CD4-positive, alpha-beta T cell treated with Interleukin-21 for 1 hour (primary cell): ENCODE measurements around the gene ORMDL1.

Experiments
- DNase-seq: peaks from one replicate; pipeline ENCODE4 v3.0.0-alpha.2; 2020

ORMDL1 gene

DNA sequence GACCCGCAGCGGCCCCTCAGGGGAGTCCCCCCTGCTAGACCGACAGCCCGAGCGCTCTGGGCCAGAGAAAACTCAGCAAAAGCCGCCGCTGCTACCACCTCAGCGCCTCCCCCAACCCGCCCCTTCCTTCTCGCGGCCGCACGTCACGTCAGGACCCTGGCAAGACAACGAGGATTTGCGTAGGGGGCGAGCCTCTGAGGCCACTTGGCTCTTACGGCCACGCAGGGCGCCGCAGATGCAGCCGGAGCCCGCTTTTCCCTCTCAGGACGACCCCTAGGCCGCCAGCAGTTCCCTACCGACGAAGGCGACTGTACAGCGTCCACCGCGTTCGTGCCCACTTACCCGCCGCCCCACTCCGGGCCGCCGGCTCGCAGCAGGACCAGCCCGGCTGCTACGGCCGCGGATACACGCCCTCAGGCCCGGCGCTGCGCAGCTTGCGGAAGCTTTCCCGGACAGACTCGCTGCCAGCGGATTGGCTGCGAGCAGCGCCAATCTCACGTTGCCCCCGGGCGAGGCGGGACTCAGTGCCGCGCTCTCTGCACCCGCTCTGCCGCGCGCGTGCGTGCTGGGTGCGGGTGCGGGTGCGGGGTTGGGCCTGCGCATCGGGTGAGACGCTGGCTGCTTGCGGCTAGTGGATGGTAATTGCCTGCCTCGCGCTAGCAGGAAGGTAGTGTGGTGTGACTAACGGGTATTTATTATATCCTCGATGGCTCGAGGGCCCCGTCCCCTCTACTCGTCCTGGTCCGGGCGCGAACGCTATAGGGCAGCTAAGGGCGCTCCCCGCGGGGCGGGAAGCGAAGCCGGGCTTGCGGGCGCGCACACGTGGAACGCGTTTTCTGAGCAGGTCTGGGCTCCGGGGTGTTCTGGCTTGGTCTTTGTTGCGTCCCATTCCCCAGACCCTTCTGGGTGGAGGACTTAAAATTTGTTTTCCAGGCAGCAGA lies at the start of gene ORMDL1, which contains the start of gene PMS1:
Gene ORMDL1, minus strand, starts transcription at position 413 of the 941 bp plus-strand sequence. CDS start 1,744 bp downstream, outside the sequence.
Gene PMS1, plus strand, starts transcription at position 524 of the 941 bp plus-strand sequence. CDS start 7,360 bp downstream, outside the sequence.
- peak; percentile 94 for DNase-seq

DNA sequence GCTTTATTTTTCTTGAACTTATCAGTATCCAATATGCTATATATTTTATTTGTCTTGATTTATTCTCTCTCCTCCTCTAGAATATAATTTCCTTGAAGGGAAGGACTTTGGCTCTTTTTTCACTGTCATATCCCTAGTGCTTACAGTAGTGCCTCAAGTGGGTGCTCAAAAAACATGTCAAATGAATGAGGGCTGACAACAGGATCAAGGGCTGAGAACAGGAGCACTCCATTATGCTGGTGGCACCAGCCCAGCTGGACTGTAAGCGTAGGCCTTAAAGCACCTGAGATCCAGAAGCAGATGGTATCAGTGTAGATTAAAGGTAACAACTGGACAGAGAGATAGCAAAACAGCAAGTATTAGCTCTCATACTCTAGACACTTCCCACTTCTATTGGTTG lies 46.4 kb upstream of the ORMDL1 start:
- no peak for DNase-seq

DNA sequence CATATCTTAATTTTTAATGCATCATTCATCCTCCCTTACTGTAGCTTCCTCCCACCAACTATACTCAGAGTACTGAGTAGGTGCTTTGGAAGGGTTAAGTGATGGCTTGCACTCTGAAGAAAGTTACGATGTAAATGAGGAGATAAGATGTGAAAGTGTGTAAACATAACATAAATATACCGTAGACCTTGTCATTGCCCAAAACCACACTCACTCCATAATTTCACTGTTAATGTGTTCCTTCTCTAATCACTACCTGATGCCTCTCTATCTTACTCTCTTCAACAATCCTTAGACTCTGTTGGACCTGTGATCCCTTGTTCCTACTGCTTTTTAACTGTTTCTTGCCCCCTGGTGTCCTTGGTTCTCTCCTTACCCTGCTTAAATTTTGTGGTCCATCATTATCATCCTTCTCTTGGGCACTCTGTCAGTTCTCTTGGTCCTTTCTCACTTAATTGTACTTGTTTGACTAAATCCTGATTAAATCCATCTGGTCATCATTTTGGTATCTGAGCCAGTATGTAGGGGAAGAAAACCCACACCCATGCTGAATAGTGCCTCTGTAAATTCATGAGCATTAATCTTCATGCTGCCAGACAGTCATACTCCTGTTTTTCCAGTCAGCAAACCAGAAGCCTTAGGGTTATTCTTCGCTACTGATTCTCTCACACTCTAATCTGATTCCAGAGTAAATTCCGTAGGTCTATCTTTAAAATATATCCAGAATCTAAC lies 45.1 kb upstream of the ORMDL1 start:
- no peak for DNase-seq

DNA sequence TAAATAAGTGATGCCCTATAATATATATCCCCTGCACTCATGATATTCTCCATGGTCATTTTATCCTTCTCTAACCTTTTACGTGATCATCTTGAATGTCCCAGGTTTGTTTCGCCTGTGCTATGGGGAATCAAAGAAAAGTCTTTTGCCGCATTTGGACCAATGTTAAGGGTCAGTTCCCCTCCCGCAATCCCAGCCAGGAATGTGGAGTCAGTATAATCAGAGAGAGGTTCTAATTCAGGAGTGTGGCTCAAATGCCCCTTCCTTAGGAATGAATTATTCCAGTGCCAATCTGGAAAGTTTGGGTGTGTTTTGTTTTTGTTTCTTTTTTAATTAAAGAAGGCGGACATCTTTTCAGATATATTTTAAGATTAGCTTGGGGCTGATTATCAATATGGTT lies 41.9 kb upstream of the ORMDL1 start:
- DNase-seq: no peak

DNA sequence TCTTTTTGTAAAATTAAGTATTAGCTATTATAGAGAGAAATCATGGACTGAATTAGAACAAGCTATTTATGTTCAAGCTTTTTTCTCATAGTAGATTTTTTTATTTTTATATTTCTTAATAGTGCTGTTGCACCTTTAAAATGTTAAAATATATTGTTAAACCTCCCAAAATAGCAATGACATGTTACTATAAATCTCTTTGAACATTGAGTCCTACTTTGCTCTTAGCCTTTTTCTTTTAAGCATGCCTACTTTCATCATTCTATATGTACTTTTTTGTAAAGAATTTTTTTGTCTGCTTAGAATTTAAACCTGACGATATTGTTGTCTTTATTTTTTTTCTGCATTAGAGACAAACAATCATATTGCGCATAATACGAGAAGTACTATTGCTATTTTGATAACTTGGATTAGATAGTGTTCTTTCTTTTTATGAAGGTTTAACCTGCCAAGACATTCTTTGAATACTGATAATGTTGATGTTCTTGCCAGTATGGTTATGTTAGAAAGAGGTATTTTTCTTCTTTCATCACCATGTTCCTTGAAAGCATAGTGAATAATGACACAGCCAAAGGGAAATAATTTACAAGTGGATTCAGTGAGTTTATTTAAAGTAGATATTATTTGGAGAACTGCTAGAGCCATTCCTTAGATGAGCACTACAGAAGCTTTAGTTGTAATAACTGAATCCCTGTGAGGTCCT lies 40.7 kb upstream of the ORMDL1 start:
- DNase-seq: no peak

DNA sequence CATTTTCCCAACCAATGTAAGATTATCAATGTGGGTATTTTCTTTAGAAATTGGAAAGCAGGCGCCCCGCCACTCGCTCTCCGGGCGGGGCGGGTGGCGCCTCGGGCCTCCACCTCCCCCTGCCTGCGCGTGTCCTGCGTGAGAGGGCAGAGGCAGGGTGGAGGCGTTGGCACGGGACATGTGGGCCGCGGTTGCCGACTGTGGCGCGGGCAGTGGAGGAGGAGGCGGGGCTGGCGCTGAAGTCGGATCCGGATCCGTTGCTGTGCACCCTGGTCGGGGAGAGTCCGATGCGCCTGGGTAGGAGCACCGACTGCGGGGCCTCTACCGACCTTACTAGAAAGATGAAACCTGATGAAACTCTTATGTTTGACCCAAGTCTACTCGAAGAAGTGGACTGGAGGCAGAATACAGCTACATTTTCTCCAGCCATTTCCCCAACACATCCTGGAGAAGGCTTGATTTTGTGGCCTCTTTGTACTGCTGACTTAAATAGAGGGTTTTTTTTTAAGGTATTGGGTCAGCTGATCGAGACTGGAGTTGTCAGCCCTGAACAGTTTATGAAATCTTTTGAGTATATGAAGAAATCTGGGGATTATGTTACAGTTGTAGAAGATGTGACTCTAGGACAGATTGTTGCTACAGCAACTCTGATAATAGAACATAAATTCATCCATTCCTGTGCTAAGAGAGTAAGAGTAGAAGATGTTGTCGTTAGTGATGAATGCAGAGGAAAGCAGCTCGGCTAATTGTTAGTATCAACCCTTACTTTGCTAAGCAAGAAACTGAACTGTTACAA lies 38.0 kb upstream of the ORMDL1 start:
- no peak for DNase-seq

- no peak for DNase-seq
These were observed 35.2 kb upstream of the ORMDL1 start for GRCh38 chr2:189819297-189819704.

- no peak for DNase-seq
These were observed 34.3 kb upstream of the ORMDL1 start for GRCh38 chr2:189818249-189819038.

GRCh38 chr2:189803431-189803830 lies 19.3 kb upstream of the ORMDL1 start:
- no peak for DNase-seq

- no peak for DNase-seq
These were observed 18.3 kb upstream of the ORMDL1 start for GRCh38 chr2:189802396-189802912.

GRCh38 chr2:189799531-189799930 lies 15.4 kb upstream of the ORMDL1 start:
- no peak for DNase-seq

DNA sequence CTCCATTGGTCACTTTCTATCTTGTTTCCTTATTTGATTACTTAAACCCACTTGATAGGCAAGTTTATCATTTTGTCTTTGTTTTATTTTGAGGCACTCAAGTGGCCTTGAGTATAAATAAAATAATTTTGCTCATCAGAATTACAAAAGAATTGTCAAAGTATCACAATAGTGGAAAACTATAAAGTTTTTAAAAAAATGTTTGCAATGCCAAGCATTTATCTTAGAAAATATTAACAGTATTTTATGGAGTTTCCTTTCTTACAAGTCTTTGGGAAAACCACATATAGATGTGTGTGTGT lies 14.8 kb upstream of the ORMDL1 start:
- no peak for DNase-seq

DNA sequence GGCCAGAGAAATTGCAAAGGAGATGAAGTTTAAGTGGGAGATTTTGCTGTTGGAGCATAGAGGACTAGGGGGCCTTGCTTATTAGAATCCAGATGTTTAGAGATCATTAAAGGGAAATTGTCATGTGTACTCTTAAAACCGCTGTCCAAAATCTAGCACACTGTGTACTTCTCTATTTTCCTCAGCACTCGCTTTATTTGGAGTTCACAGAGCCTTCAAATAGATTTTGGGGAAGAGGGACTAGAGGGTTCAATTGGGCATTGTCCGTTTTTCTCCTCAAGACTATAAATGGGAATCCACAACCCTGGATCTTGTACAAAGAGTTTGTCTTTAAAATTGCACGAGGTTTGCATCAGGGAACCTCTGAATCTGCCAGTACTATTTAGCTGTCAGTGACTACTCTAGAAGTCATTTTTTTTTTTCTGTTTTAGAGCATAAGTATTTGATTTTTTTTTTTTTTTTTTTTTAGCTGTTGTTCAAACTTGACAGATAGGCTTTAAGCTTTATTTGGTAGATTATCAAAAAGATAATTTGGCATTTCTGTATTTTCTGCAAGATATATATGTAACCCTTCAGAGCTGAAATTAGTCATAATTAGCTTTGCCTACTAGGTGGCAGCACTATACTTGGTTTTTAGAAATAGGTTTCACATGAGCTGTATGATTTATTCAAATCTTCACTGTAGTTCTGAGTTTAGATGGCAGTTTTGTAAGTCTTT lies 14.3 kb upstream of the ORMDL1 start:
- peak; percentile 33 for DNase-seq

- no peak for DNase-seq
These were observed 13.8 kb upstream of the ORMDL1 start for GRCh38 chr2:189797902-189798301.

DNA sequence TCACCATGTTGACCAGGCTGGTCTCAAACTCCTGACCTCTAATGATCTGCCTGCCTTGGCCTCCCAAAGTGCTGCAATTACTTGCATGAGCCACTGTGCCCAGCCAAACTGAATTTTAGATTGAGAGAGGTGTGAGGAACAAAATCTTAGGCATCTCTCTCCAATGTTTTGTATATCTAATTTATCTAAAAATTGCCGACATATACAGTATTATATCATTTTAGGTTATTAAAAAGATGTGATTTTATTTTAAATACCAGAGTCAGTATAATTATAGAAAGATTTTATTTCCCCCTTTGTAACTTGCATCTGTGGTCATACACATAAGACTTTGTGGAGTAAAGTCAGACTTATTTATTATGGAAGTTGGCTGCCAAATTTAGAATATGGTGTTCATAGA lies 10.2 kb upstream of the ORMDL1 start:
- no peak for DNase-seq

GRCh38 chr2:189791338-189792042 lies 7.4 kb upstream of the ORMDL1 start:
- peak; percentile 59 for DNase-seq

GRCh38 chr2:189783451-189783926 lies 650 bp downstream of the ORMDL1 start:
- DNase-seq: peak; percentile 49

- peak; percentile 9 for DNase-seq
These were observed 1.9 kb downstream of the ORMDL1 start for GRCh38 chr2:189782221-189782671.

DNA sequence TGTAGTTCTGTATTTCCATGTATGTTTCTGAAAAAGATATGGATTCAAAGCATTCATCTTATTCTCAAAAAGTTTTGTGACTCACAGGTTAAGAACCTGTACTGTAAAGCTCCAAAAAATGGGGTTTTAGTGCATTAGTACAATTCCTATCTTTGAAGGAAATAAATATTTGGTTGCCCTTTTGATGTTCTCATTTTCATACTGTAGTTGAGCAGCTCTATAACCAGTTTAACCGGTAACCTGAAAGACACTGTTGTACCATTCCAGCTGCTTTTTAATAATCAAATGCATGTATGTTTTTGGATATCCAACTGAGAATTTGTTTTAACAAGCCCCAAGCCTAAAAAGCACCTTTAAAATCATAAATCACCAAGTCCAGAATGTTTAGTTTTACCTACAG lies 11.9 kb downstream of the ORMDL1 start:
- no peak for DNase-seq
